Adrenal gland (tissue), 12 donors: ENCODE data around the gene SPIB. TPM values are rescaled to one million over a fixed set of nuclear protein-coding genes. Genes with fewer than 3 reads are reported as not detected.

Source experiments
- DNase-seq, 7 donors: peaks; one replicate each; pipeline ENCODE4 v3.0.0-alpha.2; 2019 to 2020
- H3K27ac ChIP-seq, 5 donors: fragments of 200-600 bp; sonication (generic) in 4 of 5; 1 replicate in 3 of 5; 2 replicates in 2 of 5; pipeline versions ENCODE4 v1.5.1 to v1.8.0; 2016 to 2020; ENCODE audit warnings: mild to moderate bottlenecking in 1 of 5
- H3K27me3 ChIP-seq: fragments of 200-600 bp; 2 replicates; pipeline ENCODE4 v1.8.0; 2021
- H3K36me3 ChIP-seq, 2 donors: fragments of 200-600 bp; replicated peaks in 1 of 2; 1 replicate in 1 of 2; 2 replicates in 1 of 2; pipeline versions ENCODE4 v1.5.1 to v1.8.0; 2018 to 2022
- H3K4me1 ChIP-seq, 2 donors: fragments of 200-600 bp; replicated peaks in 1 of 2; 1 replicate in 1 of 2; 2 replicates in 1 of 2; pipeline versions ENCODE4 v1.5.1 to v1.8.0; 2018 to 2021
- H3K4me3 ChIP-seq, 4 donors: fragments of 200-600 bp; sonication (generic) in 3 of 4; one replicate each; pipeline ENCODE4 v1.5.1; 2016 to 2018
- H3K9me3 ChIP-seq, 3 donors: fragments of 200-600 bp; sonication (generic) in 1 of 3; replicated peaks in 1 of 3; 1 replicate in 2 of 3; 2 replicates in 1 of 3; pipeline versions ENCODE4 v1.5.1 to v1.8.0; 2016 to 2021
- POLR2A ChIP-seq, 2 donors: fragments of 450-650 bp; IDR thresholded peaks; one replicate each; pipeline ENCODE4 v1.6.1; 2017; ENCODE audit warnings: antibody characterized with exemption in 2 of 2, mild to moderate bottlenecking in 2 of 2, moderate library complexity in 1 of 2
- WGBS, 4 donors: extraction: QIAGEN DNeasy Blood & Tissue Kit in 2 of 4; methylation state at CpG; one replicate each; pipeline versions ENCODE4 v1.1.5 to v1.1.7; 2013 to 2017; 5-methylcytosine and 5-hydroxymethylcytosine counted together
- intact Hi-C, 2 donors: fragments of 100-400 bp; cut with DNase I; formaldehyde crosslinking; loops; one replicate each; pipeline versions ENCODE4 v1.14.1 to v1.15.0; 2022 to 2023
- polyA plus RNA-seq, 3 donors: library from polyadenylated mRNA; stranded (reverse); fragments of 200-250 nt in 2 of 3; fragments of 350-450 nt in 1 of 3; fragmentation: Illumina TruSeq in 1 of 3; extraction: RNeasy Lipid Tissue Mini Kit (QIAGEN cat#74804) in 1 of 3; gene quantifications; one replicate each; pipeline ENCODE4 v1.2.3, GENCODE V29; 2013 to 2014
- total RNA-seq, 9 donors: library from RNA; depleted of rRNA in 4 of 9; stranded (reverse); fragments of >200 nt in 4 of 9; fragments of 120-200 nt in 1 of 9; fragmentation: NEBNext Ultra II Directional in 1 of 9; extraction: Animal tissue kit (Norgen Biotek cat#: 25700) in 1 of 9; gene quantifications; one replicate each; pipeline versions ENCODE4 v1.1.0 to v1.2.4, GENCODE V29; 2013 to 2023
- TF ChIP-seq, protein P1 (sequence below), 6 experiments: fragments of 450-650 bp in 4 of 6; fragments of 200-600 bp in 2 of 6; sonication (generic) in 1 of 6; IDR thresholded peaks; 1 replicate in 5 of 6; 2 replicates in 1 of 6; pipeline versions ENCODE4 v1.5.1 to v1.8.0; 2016 to 2021; ENCODE audit warnings: antibody characterized with exemption in 6 of 6, mild to moderate bottlenecking in 2 of 6, moderate library complexity in 1 of 6
- donor health status: healthy with polysubstance abuse.
- donor health status: Bipolar disorder and iron deficiency.
- donor health status: DM: yes; HTN: yes; CAD: no.
- donor health status: DM: no; HTN: no; CAD: no.
- donor health status: DM: no; HTN: no; CAD: no.
- donor health status: DM: yes; HTN: yes; CAD: no.

Gene SPIB
- total and polyA plus RNA-seq, 12 donors, result 0.03 to 0.29 (median 0.12) TPM; not detected in 8

DNA sequence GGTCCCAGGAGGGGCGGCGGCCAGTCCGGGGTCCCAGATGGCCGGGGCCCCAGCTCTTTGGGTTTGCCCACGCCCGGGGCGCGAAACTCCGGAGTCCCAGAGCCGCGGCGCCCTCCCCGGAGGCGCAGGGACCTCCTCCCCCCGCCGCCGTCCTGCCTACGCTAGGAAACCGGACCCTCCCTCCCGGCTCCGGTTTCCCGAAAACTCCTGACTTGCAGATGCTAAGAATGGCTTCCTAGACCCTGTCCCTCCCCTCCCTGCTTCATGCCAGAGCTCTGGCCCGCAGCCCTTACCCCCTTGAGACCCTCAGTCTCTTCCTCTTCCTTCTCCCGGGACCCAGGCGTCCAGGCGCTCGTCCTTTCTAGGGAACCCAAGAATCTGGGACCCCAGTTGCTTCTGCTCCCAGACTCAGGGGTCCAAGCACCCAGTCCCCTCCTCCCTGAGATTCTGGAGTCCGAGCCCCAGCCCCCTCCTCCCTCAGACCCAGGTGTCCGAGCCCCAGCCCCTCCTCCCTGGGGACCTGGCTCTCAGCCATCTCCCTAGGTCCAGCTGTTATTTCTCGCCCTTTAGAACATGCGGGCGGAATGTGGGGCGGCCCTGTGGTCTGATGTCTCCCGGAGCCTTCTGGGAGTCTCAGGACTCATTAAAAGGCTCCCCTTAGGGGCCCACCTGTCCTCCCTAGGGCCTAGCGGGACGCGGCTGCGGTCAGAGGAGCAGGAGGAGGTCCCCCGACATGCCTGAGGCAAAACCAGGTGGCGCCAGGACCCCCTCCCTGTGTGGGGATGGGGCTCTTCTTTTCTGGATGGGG lies 13.7 kb downstream of the SPIB start, which contains the start of gene MYBPC2:
Gene MYBPC2, plus strand, starts transcription at position 672 of the 808 bp plus-strand sequence. Its CDS starts 62 bp downstream, at position 734.
- intact Hi-C loops, result no loop called here
- H3K4me1 ChIP-seq, result peaks cover 0 to 12% of the 10 kb centered on the region in 2 donors
- TF ChIP-seq, protein P1, sequence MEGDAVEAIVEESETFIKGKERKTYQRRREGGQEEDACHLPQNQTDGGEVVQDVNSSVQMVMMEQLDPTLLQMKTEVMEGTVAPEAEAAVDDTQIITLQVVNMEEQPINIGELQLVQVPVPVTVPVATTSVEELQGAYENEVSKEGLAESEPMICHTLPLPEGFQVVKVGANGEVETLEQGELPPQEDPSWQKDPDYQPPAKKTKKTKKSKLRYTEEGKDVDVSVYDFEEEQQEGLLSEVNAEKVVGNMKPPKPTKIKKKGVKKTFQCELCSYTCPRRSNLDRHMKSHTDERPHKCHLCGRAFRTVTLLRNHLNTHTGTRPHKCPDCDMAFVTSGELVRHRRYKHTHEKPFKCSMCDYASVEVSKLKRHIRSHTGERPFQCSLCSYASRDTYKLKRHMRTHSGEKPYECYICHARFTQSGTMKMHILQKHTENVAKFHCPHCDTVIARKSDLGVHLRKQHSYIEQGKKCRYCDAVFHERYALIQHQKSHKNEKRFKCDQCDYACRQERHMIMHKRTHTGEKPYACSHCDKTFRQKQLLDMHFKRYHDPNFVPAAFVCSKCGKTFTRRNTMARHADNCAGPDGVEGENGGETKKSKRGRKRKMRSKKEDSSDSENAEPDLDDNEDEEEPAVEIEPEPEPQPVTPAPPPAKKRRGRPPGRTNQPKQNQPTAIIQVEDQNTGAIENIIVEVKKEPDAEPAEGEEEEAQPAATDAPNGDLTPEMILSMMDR (IDR thresholded peaks at IDR 0.05), result no peak
- no peak for TF ChIP-seq POLR2A (IDR thresholded peaks at IDR 0.05)

DNA sequence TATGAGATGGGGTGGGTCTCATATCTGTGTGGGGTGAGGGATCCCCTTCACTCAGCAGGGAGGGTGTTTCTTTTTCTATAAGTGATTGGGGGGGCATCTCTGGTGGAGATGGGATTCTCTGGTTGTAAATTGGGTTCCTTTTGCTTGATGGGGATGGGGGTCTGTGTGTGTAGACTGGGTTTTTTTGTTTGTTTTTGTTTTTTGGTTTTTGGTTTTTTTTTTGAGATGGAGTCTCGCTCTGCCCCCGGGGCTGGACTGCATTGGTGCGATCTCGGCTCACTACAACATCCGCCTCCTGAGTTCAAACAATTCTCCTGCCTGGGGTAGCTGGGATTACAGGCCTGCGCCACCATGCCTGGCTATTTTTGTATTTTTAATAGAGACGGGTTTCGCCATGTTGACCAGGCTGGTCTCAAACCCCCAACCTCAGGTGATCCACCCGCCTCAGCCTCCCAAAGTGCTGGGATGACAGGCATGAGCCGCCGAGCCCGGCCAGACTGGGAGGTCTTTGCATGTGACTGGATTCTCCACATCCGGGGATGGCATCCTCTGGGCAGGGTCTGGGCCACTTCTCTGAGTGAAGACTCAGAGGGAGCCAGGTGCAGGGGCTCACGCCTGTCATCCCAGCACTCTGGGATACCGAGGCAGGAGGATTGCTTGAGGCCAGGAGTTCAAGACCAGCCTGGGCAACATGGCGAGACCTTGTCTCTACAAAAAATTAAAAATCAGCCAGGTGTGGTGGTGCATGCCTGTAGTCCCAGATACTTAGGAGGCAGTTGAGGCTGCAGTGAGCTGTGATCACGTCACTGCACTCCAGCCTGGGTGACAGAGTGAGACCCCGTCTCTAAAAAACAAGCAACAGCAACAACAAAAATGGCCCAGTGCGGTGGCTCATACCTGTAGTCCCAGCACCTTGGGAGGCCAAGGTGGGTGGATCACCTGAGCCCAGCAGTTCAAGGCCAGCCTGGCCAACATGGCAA lies 14.8 kb downstream of the SPIB start:
- no peak for DNase-seq
- H3K36me3 ChIP-seq, result no peaks in the 10 kb centered on the region
- H3K27me3 ChIP-seq, result peaks cover 24% of the 10 kb centered on the region
- no peak overlapping the region for H3K4me3 ChIP-seq
- intact Hi-C loops, result no loop called here
- TF ChIP-seq POLR2A (IDR thresholded peaks at IDR 0.05), result no peak
- TF ChIP-seq, protein P1 (IDR thresholded peaks at IDR 0.05), result no peak
- no peaks in the 10 kb centered on the region for H3K9me3 ChIP-seq
- H3K27ac ChIP-seq, result no peak overlapping the region
- H3K4me1 ChIP-seq, result peaks cover 0 to 12% of the 10 kb centered on the region in 2 donors
- 77 to 82% (median 79%) methylated on average over 11 to 19 of the region's 19 CpGs for WGBS, 4 donors

More for the DNA sequence above, 13.7 kb downstream of the SPIB start, which contains the start of gene MYBPC2:
- H3K27ac ChIP-seq, result peak within 1 kb of the TSS in 2 of 5 donors; percentile 52 to 86
- DNase-seq, result peak in 2 of 7 donors; percentile 29 to 32
- peak within 1 kb of the TSS in 2 of 4 donors; percentile 38 to 66 for H3K4me3 ChIP-seq
- WGBS, 4 donors, result 3 to 8% (median 6%) methylated on average over 10 to 40 of the region's 40 CpGs
- peaks cover 24% of the 10 kb centered on the region for H3K27me3 ChIP-seq
- H3K36me3 ChIP-seq, result no peaks in the 10 kb centered on the region
- H3K9me3 ChIP-seq, result no peaks in the 10 kb centered on the region

DNA sequence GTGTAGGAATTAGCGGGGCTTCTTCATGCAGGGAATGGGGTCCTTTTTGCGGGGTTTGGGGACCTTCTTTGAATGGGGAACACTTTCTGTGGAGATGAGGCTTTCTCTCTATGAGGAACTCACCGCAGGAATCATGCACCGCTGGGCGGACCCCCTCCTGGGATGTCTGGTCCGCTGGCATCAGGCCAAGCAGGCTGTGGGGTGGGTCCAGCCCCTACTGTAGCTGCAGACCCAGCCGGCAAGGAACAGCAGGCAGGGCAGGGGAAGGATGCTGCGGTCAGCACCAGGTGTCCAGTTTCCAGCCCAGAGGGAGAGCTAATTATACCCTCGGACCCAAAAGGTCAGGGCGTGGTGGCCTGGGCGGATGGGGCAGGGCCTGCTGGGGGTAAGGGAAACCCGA lies 15.8 kb downstream of the SPIB start:
- peaks cover 18% of the 10 kb centered on the region for H3K27me3 ChIP-seq
- no peak overlapping the region for H3K4me3 ChIP-seq
- 39 to 91% (median 39%) methylated on average over 2 to 12 of the region's 12 CpGs for WGBS, 4 donors

More for the DNA sequence above, 15.8 kb downstream of the SPIB start:
- intact Hi-C loops, result no loop called here
- H3K9me3 ChIP-seq, result no peaks in the 10 kb centered on the region
- no peak for DNase-seq
- TF ChIP-seq, protein P1 (IDR thresholded peaks at IDR 0.05), result no peak
- TF ChIP-seq POLR2A (IDR thresholded peaks at IDR 0.05), result no peak
- H3K36me3 ChIP-seq, result no peaks in the 10 kb centered on the region
- H3K27ac ChIP-seq, result no peak overlapping the region
- H3K4me1 ChIP-seq, result peaks cover 0 to 12% of the 10 kb centered on the region in 2 donors
